KMS-11 (cell line): ENCODE results near the gene SGSH.

Experiments used
- H2AFZ ChIP-seq: fragments of 200-600 bp; sonication (generic); 2 replicates; pipeline ENCODE4 v1.6.1; 2016; ENCODE audit warnings: antibody characterized with exemption, mixed run types, low read depth
- H3K27ac ChIP-seq: fragments of 200-600 bp; sonication (generic); 2 replicates; pipeline ENCODE4 v1.6.1; 2016; ENCODE audit warnings: mild to moderate bottlenecking, mixed run types
- H3K27me3 ChIP-seq: fragments of 200-600 bp; sonication (generic); 2 replicates; pipeline ENCODE4 v1.6.1; 2017; ENCODE audit warnings: mild to moderate bottlenecking, low read depth, mixed run types, moderate library complexity; ENCODE audit not compliant: insufficient read depth
- H3K36me3 ChIP-seq: fragments of 200-600 bp; sonication (generic); 2 replicates; pipeline ENCODE4 v1.6.1; 2017; ENCODE audit warnings: mild to moderate bottlenecking, mixed run types; ENCODE audit not compliant: insufficient read depth
- H3K4me1 ChIP-seq: fragments of 200-600 bp; sonication (generic); 2 replicates; pipeline ENCODE4 v1.6.1; 2016; ENCODE audit warnings: mild to moderate bottlenecking, low read depth, mixed run types; ENCODE audit not compliant: poor library complexity, severe bottlenecking
- H3K4me2 ChIP-seq: fragments of 200-600 bp; sonication (generic); 2 replicates; pipeline ENCODE4 v1.7.0; 2016; ENCODE audit warnings: mild to moderate bottlenecking, mixed run types
- H3K4me3 ChIP-seq: fragments of 200-600 bp; sonication (generic); IDR thresholded peaks from 2 replicates; pipeline ENCODE4 v1.6.1; 2017; ENCODE audit warnings: low read depth, low read length, mixed read lengths; ENCODE audit not compliant: insufficient read depth
- H3K79me2 ChIP-seq: fragments of 200-600 bp; sonication (generic); 2 replicates; pipeline ENCODE4 v1.6.1; 2016; ENCODE audit warnings: low read depth, mixed run types; ENCODE audit not compliant: insufficient read depth
- H3K9ac ChIP-seq: fragments of 200-600 bp; sonication (generic); 2 replicates; pipeline ENCODE4 v1.6.1; 2016; ENCODE audit warnings: mild to moderate bottlenecking, mixed run types
- H4K20me1 ChIP-seq: fragments of 200-600 bp; sonication (generic); 2 replicates; pipeline ENCODE4 v1.6.1; 2016; ENCODE audit warnings: mild to moderate bottlenecking, mixed run types; ENCODE audit not compliant: insufficient read depth
- CTCF ChIP-seq: fragments of 200-600 bp; sonication (generic); conservative IDR thresholded peaks from 2 replicates; pipeline ENCODE4 v1.6.1; 2017; ENCODE audit warnings: low read depth, mild to moderate bottlenecking, antibody characterized with exemption, low read length, moderate library complexity, mixed read lengths

Gene SGSH

GRCh38 chr17:80216473-80217456 lies 3.4 kb downstream of the SGSH start:
- H2AFZ ChIP-seq: no peak overlapping the region
- no peaks in the 10 kb centered on the region for H3K36me3 ChIP-seq
- no peak for TF ChIP-seq CTCF
- peaks cover 13% of the 10 kb centered on the region; the same call in 1 of the 2 replicates for H3K79me2 ChIP-seq
- H3K4me2 ChIP-seq: no peak overlapping the region
- H3K9ac ChIP-seq: no peak overlapping the region
- H3K27me3 ChIP-seq: no peaks in the 10 kb centered on the region
- no peaks in the 10 kb centered on the region for H4K20me1 ChIP-seq
- H3K27ac ChIP-seq: no peak overlapping the region
- no peak overlapping the region for H3K4me3 ChIP-seq
- H3K4me1 ChIP-seq: peaks cover 14% of the 10 kb centered on the region

- H3K4me3 ChIP-seq: no peak overlapping the region
- peaks cover 13% of the 10 kb centered on the region; the same call in 1 of the 2 replicates for H3K79me2 ChIP-seq
- no peaks in the 10 kb centered on the region for H3K27me3 ChIP-seq
- no peak overlapping the region for H3K9ac ChIP-seq
- H3K27ac ChIP-seq: no peak overlapping the region
- H3K4me1 ChIP-seq: peaks cover 14% of the 10 kb centered on the region
- H2AFZ ChIP-seq: no peak overlapping the region
- no peaks in the 10 kb centered on the region for H4K20me1 ChIP-seq
- H3K4me2 ChIP-seq: no peak overlapping the region
- H3K36me3 ChIP-seq: no peaks in the 10 kb centered on the region
- no peak for TF ChIP-seq CTCF
Measured at GRCh38 chr17:80214878-80215210, 5.3 kb downstream of the SGSH start.

GRCh38 chr17:80214012-80214877 lies 5.9 kb downstream of the SGSH start:
- H2AFZ ChIP-seq: no peak overlapping the region
- H3K36me3 ChIP-seq: no peaks in the 10 kb centered on the region
- peaks cover 13% of the 10 kb centered on the region; the same call in 1 of the 2 replicates for H3K79me2 ChIP-seq
- no peak overlapping the region for H3K4me3 ChIP-seq
- H3K27me3 ChIP-seq: no peaks in the 10 kb centered on the region
- H3K4me1 ChIP-seq: peaks cover 14% of the 10 kb centered on the region
- no peaks in the 10 kb centered on the region for H4K20me1 ChIP-seq
- no peak overlapping the region for H3K27ac ChIP-seq
- H3K9ac ChIP-seq: no peak overlapping the region
- H3K4me2 ChIP-seq: no peak overlapping the region
- TF ChIP-seq CTCF: no peak

GRCh38 chr17:80213643-80213975 lies 6.5 kb downstream of the SGSH start:
- peaks cover 13% of the 10 kb centered on the region; the same call in 1 of the 2 replicates for H3K79me2 ChIP-seq
- no peak overlapping the region for H3K4me2 ChIP-seq
- H4K20me1 ChIP-seq: no peaks in the 10 kb centered on the region
- H3K36me3 ChIP-seq: no peaks in the 10 kb centered on the region
- no peak overlapping the region for H2AFZ ChIP-seq
- no peaks in the 10 kb centered on the region for H3K27me3 ChIP-seq
- TF ChIP-seq CTCF: no peak
- no peak overlapping the region for H3K9ac ChIP-seq
- no peak overlapping the region for H3K4me3 ChIP-seq
- peaks cover 7% of the 10 kb centered on the region for H3K4me1 ChIP-seq
- H3K27ac ChIP-seq: no peak overlapping the region
